GM23248 (cell line): Measurements from ENCODE around the gene ST3GAL3. TPM values are rescaled to one million over a fixed set of nuclear protein-coding genes. Genes with fewer than 3 reads are reported as not detected.
A peak's percentile ranks its signal among the peaks of the same experiment; 100 is the strongest.

ENCODE experiments used
- DNase-seq: peaks from one replicate; pipeline ENCODE4 v3.0.0-alpha.2; 2015
- H2AFZ ChIP-seq: fragments of 200-600 bp; sonication (generic); 2 replicates; pipeline ENCODE4 v1.6.1; 2016; ENCODE audit warnings: antibody characterized with exemption
- H3F3A ChIP-seq: fragments of 200-600 bp; sonication (generic); 2 replicates; pipeline ENCODE4 v1.6.1; 2016; ENCODE audit warnings: mild to moderate bottlenecking, antibody characterized with exemption, mixed run types; ENCODE audit not compliant: insufficient read depth
- H3K27ac ChIP-seq: fragments of 200-600 bp; sonication (generic); 2 replicates; pipeline ENCODE4 v1.5.1; 2016; ENCODE audit warnings: mild to moderate bottlenecking
- H3K27me3 ChIP-seq: fragments of 200-600 bp; sonication (generic); replicated peaks from 2 replicates; pipeline ENCODE4 v1.6.1; 2016; ENCODE audit warnings: mild to moderate bottlenecking; ENCODE audit not compliant: insufficient read depth
- H3K36me3 ChIP-seq: fragments of 200-600 bp; sonication (generic); 2 replicates; pipeline ENCODE4 v1.6.1; 2016; ENCODE audit warnings: low read depth, mild to moderate bottlenecking
- H3K4me1 ChIP-seq: fragments of 200-600 bp; sonication (generic); 2 replicates; pipeline ENCODE4 v1.6.1; 2016; ENCODE audit warnings: mild to moderate bottlenecking; ENCODE audit not compliant: insufficient read depth
- H3K4me2 ChIP-seq: fragments of 200-600 bp; sonication (generic); one replicate; pipeline ENCODE4 v1.6.1; 2016; ENCODE audit warnings: mild to moderate bottlenecking; ENCODE audit not compliant: unreplicated experiment
- H3K4me3 ChIP-seq: fragments of 200-600 bp; sonication (generic); 2 replicates; pipeline ENCODE4 v1.5.1; 2016; ENCODE audit warnings: mild to moderate bottlenecking
- H3K79me2 ChIP-seq: fragments of 200-600 bp; sonication (generic); 2 replicates; pipeline ENCODE4 v1.6.1; 2016; ENCODE audit warnings: mild to moderate bottlenecking; ENCODE audit not compliant: insufficient read depth
- H3K9ac ChIP-seq: fragments of 200-600 bp; sonication (generic); 2 replicates; pipeline ENCODE4 v1.6.1; 2016; ENCODE audit warnings: mild to moderate bottlenecking
- H3K9me2 ChIP-seq: fragments of 200-600 bp; sonication (generic); 2 replicates; pipeline ENCODE4 v1.6.1; 2016; ENCODE audit warnings: mixed run types, mild to moderate bottlenecking, moderate library complexity; ENCODE audit not compliant: insufficient read depth
- H3K9me3 ChIP-seq: fragments of 200-600 bp; sonication (generic); one replicate; pipeline ENCODE4 v1.6.1; 2017; ENCODE audit warnings: low read depth
- H4K20me1 ChIP-seq: fragments of 200-600 bp; sonication (generic); 2 replicates; pipeline ENCODE4 v1.6.0; 2016; ENCODE audit not compliant: insufficient read depth
- EZH2 ChIP-seq: fragments of 200-600 bp; sonication (generic); IDR thresholded peaks from 2 replicates; pipeline ENCODE4 v1.6.1; 2018; ENCODE audit warnings: antibody characterized with exemption, mild to moderate bottlenecking; ENCODE audit not compliant: insufficient read depth, poor library complexity, severe bottlenecking
- EZH2phosphoT487 ChIP-seq: fragments of 200-600 bp; sonication (generic); IDR thresholded peaks from 2 replicates; pipeline ENCODE4 v1.6.1; 2018; ENCODE audit warnings: antibody characterized with exemption, moderate library complexity, mild to moderate bottlenecking, low read depth; ENCODE audit not compliant: insufficient read depth
- WGBS, 2 experiments: methylation state at CpG; one replicate each; pipeline ENCODE4 v1.1.6; 2015 to 2017; ENCODE audit warnings: low lambda C conversion rate in 2 of 2, low coverage in 1 of 2; ENCODE audit errors: missing lambda C conversion rate in 2 of 2; 5-methylcytosine and 5-hydroxymethylcytosine counted together
- in situ Hi-C: fragments of 300-500 bp; cut with MboI; formaldehyde crosslinking; loops from 2 replicates; pipeline ENCODE4 v1.15.0; 2020
- polyA plus RNA-seq: library from polyadenylated mRNA; unstranded; fragments of >200 nt; fragmentation: Nextera tagmentation; extraction: Ambion mirVana; gene quantifications from 2 replicates; pipeline ENCODE4 v1.2.1, GENCODE V29; 2016
- total RNA-seq: library from RNA; depleted of rRNA; stranded (reverse); fragments of >200 nt; shearing (Covaris generic); gene quantifications from 2 replicates; pipeline ENCODE4 v1.2.3, GENCODE V29; 2014

Gene ST3GAL3
- total and polyA plus RNA-seq, 2 experiments from 2014 or later: 9.7 to 13.8 TPM

DNA sequence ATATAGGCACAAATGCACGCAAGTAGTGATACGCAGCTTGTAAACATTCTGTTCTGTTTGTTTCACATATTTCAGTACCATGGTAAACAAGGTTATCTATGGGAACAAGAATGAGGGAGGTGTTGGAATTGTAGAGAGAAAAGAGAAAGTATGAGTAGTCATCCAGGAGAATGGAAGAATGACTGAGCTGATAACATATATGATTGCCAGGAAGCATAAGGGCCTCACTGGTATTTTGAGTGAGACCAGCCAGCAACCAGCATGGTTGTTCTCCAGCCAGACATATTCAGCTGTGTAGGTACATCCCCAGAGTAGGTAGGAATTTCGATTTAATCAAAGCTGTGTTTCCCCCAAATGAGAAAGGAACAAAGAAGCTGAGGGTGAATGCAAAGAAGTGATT, 167.4 kb downstream of the ST3GAL3 start:
- TF ChIP-seq EZH2phosphoT487 (no peak), EZH2 (no peak)
- no peaks in the 10 kb centered on the region for H3K9me2 ChIP-seq

DNA sequence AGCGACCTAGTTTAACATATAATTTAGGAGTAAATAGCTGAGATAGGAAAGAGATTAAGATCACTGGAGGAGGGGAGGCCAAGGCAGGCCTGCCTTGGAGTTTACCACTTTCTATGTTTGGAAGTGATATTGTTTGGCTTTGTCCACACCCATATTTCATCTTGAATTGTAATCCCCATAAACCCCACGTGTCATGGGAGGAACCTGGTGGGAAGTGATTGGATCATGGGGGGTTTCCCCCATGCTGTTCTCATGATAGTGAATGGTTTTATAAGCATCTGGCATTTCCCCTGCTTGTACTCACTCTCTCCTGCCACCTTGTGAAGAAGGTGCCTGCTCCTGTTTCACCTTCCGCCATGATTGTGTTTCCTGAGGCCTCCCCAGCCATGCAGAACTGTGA, 168.0 kb downstream of the ST3GAL3 start:
- in situ Hi-C loops: no loop called here
- Histone ChIP-seq H3F3A (peaks cover 23% of the 10 kb centered on the region), H3K4me1 (peaks cover 22% of the 10 kb centered on the region), H2AFZ (no peak overlapping the region), H3K4me2 (no peak overlapping the region), H3K9me2 (no peaks in the 10 kb centered on the region), H3K9ac (no peak overlapping the region), H4K20me1 (no peaks in the 10 kb centered on the region), H3K27me3 (no peaks in the 10 kb centered on the region), H3K36me3 (no peaks in the 10 kb centered on the region), H3K79me2 (no peaks in the 10 kb centered on the region), H3K27ac (no peak overlapping the region), H3K4me3 (no peak overlapping the region), H3K9me3 (no peaks in the 10 kb centered on the region)
- WGBS, 2 experiments: 88% methylated on average over 3 of the region's 3 CpGs
- no peak for TF ChIP-seq EZH2phosphoT487
- no peak for TF ChIP-seq EZH2
- DNase-seq: no peak

More for the DNA sequence above, 167.4 kb downstream of the ST3GAL3 start:
- Histone ChIP-seq H3K9me3 (no peaks in the 10 kb centered on the region), H3K4me1 (peaks cover 18% of the 10 kb centered on the region), H3K36me3 (no peaks in the 10 kb centered on the region), H3K79me2 (no peaks in the 10 kb centered on the region), H3K27ac (no peak overlapping the region), H3K4me2 (no peak overlapping the region), H3K27me3 (no peaks in the 10 kb centered on the region), H4K20me1 (no peaks in the 10 kb centered on the region), H3K4me3 (no peak overlapping the region), H3K9ac (no peak overlapping the region), H2AFZ (no peak overlapping the region), H3F3A (peaks cover 17% of the 10 kb centered on the region)
- in situ Hi-C loops: no loop called here
- no peak for DNase-seq
- 94 to 99% methylated on average over 3 of the region's 3 CpGs for WGBS, 2 experiments

DNA sequence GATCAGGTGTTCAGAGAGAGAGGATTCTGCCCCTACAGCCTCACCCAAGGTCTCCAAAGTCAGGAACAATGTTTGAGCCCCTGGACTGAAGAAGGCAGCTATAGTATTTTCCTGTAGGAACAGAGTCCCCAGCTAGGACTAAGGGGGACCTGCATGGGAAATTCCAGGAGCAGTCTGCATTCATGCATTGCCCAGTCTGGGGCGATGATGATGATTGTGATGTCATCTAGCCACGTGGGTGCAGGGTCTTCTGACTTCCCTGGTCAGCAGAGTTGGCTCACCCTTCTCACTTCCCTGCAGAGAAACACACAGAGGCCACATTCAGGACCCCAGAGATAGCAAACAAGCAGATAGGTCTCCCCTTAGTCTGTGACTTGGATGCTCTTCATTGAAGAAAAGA, 169.8 kb downstream of the ST3GAL3 start:
- H3K4me2 ChIP-seq: no peak overlapping the region
- H3K27ac ChIP-seq: no peak overlapping the region
- WGBS, 2 experiments: 77 to 80% methylated on average over 2 of the region's 2 CpGs
- H3F3A ChIP-seq: peaks cover 24% of the 10 kb centered on the region
- peaks cover 22% of the 10 kb centered on the region for H3K4me1 ChIP-seq
- DNase-seq: no peak
- H3K27me3 ChIP-seq: no peaks in the 10 kb centered on the region
- no peaks in the 10 kb centered on the region for H3K9me3 ChIP-seq
- H2AFZ ChIP-seq: no peak overlapping the region
- no peak overlapping the region for H3K9ac ChIP-seq
- H3K9me2 ChIP-seq: no peaks in the 10 kb centered on the region
- no peaks in the 10 kb centered on the region for H4K20me1 ChIP-seq
- TF ChIP-seq EZH2 (no peak), EZH2phosphoT487 (no peak)
- H3K36me3 ChIP-seq: no peaks in the 10 kb centered on the region
- in situ Hi-C loops: no loop called here
- H3K79me2 ChIP-seq: no peaks in the 10 kb centered on the region
- H3K4me3 ChIP-seq: no peak overlapping the region

DNA sequence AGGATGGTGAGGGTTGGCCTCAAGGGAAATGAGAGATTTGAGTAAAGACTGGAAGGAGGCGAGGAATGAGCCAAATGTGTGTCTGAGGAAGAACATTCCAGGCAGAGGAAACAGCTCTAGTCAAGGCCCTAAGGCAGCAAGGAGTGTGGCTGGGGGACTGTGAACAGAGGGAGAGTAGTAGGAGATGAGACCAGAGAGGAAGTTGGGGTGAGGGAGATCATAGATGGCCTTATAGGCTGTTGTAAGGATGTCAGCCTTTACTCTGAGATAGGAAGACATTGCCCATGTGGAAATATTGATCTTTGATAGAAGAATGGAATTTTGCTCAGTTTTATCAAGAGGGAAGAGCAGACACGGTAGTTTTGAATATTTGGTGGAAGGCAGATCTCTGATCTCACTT, 171.1 kb downstream of the ST3GAL3 start:
- no peaks in the 10 kb centered on the region for H3K36me3 ChIP-seq
- no peak overlapping the region for H2AFZ ChIP-seq
- H3K4me3 ChIP-seq: no peak overlapping the region
- no peak overlapping the region for H3K4me2 ChIP-seq
- H3K9me3 ChIP-seq: no peaks in the 10 kb centered on the region
- in situ Hi-C loops: no loop called here
- no peaks in the 10 kb centered on the region for H3K27me3 ChIP-seq
- WGBS, 2 experiments: 90 to 93% methylated on average over 2 of the region's 2 CpGs
- H3K27ac ChIP-seq: no peak overlapping the region
- peaks cover 24% of the 10 kb centered on the region for H3F3A ChIP-seq
- peaks cover 22% of the 10 kb centered on the region for H3K4me1 ChIP-seq
- no peaks in the 10 kb centered on the region for H3K9me2 ChIP-seq
- H3K79me2 ChIP-seq: no peaks in the 10 kb centered on the region
- no peak for TF ChIP-seq EZH2
- no peak for TF ChIP-seq EZH2phosphoT487
- H3K9ac ChIP-seq: no peak overlapping the region
- no peaks in the 10 kb centered on the region for H4K20me1 ChIP-seq
- peak; percentile 35 for DNase-seq

DNA sequence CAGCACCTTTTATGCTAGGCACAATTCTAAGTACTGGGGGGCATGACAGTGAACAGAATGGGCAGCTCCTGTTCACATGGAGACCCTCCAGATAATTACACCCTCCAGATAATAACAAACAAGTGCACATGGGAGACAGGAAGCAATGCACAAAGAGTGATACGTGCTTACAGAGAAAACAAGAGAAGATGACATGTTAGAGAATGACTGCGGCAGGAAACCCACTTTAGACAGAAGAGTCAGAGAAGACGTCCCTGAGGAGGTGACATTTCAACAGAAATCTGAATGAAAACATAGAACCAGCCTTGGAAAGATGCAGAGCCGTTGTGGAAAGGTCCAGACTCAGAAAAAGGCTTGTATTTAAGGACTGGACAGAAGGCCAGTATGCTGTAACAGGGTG, 171.5 kb downstream of the ST3GAL3 start:
- in situ Hi-C loops: no loop called here
- Histone ChIP-seq H3K4me1 (peaks cover 22% of the 10 kb centered on the region), H3K27ac (no peak overlapping the region), H3K9ac (no peak overlapping the region), H3K36me3 (no peaks in the 10 kb centered on the region), H2AFZ (no peak overlapping the region), H3K4me3 (no peak overlapping the region), H3K9me3 (no peaks in the 10 kb centered on the region), H4K20me1 (no peaks in the 10 kb centered on the region), H3F3A (peaks cover 24% of the 10 kb centered on the region), H3K9me2 (no peaks in the 10 kb centered on the region), H3K27me3 (no peaks in the 10 kb centered on the region), H3K4me2 (peak overlapping the region; percentile 46), H3K79me2 (no peaks in the 10 kb centered on the region)
- no peak for DNase-seq
- TF ChIP-seq EZH2: no peak
- TF ChIP-seq EZH2phosphoT487: no peak
- WGBS, 2 experiments: 94 to 95% methylated on average over 4 of the region's 4 CpGs
